Cardiac fibroblast (primary cell): ENCODE data around the gene CSTPP1.

ENCODE experiments used
- DNase-seq, 2 donors: peaks; one replicate each; pipeline versions ENCODE4 v3.0.0 to v3.0.0-alpha.2; 2010; ENCODE audit warnings: low read depth in 2 of 2
- H3K4me3 ChIP-seq, 2 donors: replicated peaks in 1 of 2; 1 replicate in 1 of 2; 2 replicates in 1 of 2; pipeline ENCODE4 v1.5.1; 2011; ENCODE audit warnings: low read depth in 2 of 2, low read length in 2 of 2, mild to moderate bottlenecking in 2 of 2, moderate library complexity in 1 of 2
- TF ChIP-seq, protein P1 (sequence below): IDR thresholded peaks from one replicate; pipeline ENCODE4 v1.5.1; 2011; ENCODE audit warnings: low read depth, mild to moderate bottlenecking, low read length, inconsistent platforms

CSTPP1 gene

DNA sequence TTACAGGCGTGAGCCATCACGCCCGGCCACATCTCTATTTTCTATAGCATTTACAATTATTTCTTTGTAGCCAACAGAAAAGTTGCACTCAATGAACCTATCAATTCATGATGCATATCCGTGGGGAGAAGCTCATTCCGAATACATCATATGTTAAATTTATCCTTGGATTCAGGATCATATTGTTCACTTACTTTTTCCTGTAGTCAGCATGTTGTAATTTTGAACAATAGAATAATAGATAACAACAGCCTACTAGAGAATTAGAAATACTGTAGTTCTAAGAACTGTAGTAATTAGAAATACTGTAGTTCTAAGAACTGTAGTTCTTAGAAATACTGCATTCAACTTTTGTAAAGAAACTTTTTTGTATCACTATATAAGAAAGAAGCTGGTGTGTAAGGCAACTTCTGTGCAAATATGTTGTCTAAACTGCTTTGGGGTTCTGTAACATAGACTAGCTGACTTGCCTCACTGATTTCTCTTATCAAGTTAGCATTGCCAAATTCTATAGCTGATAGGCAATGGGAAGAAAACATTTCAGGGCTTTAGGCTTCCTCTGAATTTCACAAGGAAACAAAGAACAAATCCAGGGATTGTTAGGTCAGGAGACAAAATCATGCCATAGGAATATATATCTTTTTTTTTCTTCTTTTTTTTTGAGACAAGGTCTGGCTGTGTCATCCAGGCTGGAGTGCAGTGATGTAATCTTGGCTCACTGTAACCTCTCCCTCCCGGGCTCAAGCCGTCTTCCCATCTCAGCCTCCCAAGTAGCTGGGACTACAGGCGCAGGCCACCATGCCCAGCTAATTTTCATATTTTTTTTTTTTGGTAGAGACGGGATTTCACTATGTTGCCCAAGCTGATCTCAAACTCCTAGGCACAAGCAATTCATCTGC is 91.9 kb downstream of the CSTPP1 start:
- H3K4me3 ChIP-seq = no peak overlapping the region
- TF ChIP-seq, protein P1, sequence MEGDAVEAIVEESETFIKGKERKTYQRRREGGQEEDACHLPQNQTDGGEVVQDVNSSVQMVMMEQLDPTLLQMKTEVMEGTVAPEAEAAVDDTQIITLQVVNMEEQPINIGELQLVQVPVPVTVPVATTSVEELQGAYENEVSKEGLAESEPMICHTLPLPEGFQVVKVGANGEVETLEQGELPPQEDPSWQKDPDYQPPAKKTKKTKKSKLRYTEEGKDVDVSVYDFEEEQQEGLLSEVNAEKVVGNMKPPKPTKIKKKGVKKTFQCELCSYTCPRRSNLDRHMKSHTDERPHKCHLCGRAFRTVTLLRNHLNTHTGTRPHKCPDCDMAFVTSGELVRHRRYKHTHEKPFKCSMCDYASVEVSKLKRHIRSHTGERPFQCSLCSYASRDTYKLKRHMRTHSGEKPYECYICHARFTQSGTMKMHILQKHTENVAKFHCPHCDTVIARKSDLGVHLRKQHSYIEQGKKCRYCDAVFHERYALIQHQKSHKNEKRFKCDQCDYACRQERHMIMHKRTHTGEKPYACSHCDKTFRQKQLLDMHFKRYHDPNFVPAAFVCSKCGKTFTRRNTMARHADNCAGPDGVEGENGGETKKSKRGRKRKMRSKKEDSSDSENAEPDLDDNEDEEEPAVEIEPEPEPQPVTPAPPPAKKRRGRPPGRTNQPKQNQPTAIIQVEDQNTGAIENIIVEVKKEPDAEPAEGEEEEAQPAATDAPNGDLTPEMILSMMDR = no peak
- peak; percentile 41 to 43 for DNase-seq

DNA sequence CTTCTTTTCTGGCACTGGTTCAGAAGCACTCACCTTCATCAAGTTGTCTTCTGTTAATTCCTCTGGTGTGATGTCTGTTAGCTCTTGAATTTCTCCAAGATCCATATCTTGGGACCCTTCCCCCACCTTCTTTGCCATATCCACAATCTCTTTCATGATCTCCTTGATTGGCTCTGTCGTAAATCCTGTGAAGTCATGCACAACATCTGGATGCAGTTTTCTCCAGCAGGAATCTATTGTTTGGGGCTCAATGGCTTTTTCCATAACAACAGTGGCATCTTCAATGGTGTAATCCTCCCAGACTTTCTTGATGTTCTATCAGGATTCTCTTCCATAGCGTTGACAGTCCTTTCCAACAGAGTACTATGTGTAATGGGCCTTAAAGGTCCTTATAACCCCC is 96.9 kb downstream of the CSTPP1 start:
- no peak for DNase-seq
- no peak overlapping the region for H3K4me3 ChIP-seq
- TF ChIP-seq, protein P1 = no peak

DNA sequence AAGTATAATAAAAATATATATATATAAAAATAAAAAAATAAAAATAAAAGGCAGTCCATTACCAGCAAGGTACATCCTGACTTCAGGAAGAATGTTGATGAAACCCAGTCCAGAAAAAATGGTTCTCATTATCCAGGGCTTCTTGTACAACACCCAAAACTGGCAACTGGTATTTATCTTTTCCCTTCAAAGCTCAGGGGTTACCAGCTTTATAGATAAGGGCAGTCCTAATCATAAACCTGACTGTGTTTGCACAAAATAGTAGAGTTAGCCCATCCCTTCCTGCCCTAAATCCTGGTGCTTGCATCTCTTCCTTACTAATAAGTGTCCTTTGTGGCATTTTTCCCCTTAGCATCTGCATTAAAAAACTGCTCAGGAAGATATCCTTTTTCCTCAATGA is 97.5 kb downstream of the CSTPP1 start:
- TF ChIP-seq, protein P1 = no peak
- DNase-seq = no peak
- no peak overlapping the region for H3K4me3 ChIP-seq

DNA sequence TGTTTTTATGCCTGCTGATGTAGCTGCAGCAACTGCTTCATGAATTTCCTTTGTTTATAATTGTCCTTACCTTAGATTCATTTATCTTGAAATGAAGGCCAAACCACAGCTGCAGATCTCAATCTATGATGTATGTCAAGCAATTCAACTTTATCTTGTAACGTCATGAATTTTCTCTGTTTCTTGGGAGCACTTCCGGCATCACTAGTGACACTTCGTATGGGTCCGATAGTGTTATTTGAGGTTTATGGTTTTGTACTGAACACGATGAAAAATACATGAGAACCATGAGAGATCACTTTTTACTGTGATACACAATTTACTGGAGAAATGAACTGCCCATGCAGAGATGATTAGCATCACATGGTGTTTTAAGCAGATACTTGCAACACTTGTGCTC is 98.5 kb downstream of the CSTPP1 start:
- TF ChIP-seq, protein P1 = no peak
- no peak overlapping the region for H3K4me3 ChIP-seq
- no peak for DNase-seq

DNA sequence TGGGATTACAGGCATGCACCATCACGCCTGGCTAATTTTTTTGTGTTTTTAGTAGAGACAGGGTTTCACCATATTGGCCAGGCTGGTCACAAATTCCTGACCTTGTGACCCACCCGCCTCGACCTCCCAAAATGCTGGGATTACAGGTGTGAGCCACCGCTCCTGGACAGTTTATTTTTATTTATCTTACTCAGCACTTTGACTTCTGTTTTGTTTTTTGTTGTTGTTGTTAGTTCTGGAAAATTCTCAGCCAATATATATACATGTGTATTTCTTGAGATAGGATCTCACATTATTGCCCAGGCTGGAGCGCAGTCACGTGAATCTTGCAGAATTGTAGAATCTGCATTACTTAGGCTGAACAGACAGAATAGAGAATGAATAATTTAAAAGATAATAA is 107.6 kb downstream of the CSTPP1 start:
- TF ChIP-seq, protein P1 = no peak
- no peak overlapping the region for H3K4me3 ChIP-seq
- no peak for DNase-seq

DNA sequence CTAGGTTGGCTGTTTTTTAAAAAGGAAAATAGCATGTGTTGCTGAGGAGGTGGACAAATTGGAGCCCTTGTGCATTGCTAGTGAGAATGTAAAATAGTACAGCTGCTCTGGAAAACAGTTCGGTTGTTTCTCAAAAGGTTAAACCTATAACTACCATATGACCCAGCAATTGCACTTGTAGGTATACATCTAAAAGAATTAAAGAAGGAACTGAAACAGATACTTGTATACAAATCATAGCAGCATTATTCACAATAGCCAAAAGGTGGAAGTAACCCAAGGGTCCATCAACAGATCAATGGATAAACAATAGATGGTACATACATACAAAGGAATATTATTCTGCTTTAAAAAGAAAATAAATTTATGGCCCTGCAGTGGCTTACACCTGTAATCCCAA is 111.4 kb downstream of the CSTPP1 start:
- DNase-seq = no peak
- H3K4me3 ChIP-seq = no peak overlapping the region
- TF ChIP-seq, protein P1 = no peak
